DOHH2 (cell line): Measurements from ENCODE around the gene UVSSA.

ENCODE experiments used
- CTCF ChIP-seq: fragments of 200-600 bp; sonication (generic); IDR thresholded peaks from one replicate; pipeline ENCODE4 v1.5.1; 2014; ENCODE audit warnings: antibody characterized with exemption, mild to moderate bottlenecking, low read depth, low read length; ENCODE audit not compliant: poor library complexity, severe bottlenecking
- EZH2phosphoT487 ChIP-seq: fragments of 200-600 bp; sonication (generic); IDR thresholded peaks from 2 replicates; pipeline ENCODE4 v1.6.1; 2017; ENCODE audit warnings: borderline replicate concordance, mild to moderate bottlenecking, antibody characterized with exemption, low read length, moderate library complexity, mixed read lengths

GRCh38 chr4:1366371-1367229 is 19.6 kb downstream of the UVSSA start:
- TF ChIP-seq CTCF (no peak), EZH2phosphoT487 (no peak)
